NCI-H2196 treated with DMSO at 0.1 percent for 48 hours (cell line): ENCODE results near the gene BTLA.
"Not testable (repeated sequence)": the region's sequence is repeated elsewhere in the genome, so short reads cannot be mapped to it uniquely, and the experiment has no call there.

Experiments
- DNase-seq: peaks from one replicate; lab custom pipeline; 2025; ENCODE audit not compliant: unreplicated experiment; lab: John Stamatoyannopoulos, UW

Gene BTLA

DNA sequence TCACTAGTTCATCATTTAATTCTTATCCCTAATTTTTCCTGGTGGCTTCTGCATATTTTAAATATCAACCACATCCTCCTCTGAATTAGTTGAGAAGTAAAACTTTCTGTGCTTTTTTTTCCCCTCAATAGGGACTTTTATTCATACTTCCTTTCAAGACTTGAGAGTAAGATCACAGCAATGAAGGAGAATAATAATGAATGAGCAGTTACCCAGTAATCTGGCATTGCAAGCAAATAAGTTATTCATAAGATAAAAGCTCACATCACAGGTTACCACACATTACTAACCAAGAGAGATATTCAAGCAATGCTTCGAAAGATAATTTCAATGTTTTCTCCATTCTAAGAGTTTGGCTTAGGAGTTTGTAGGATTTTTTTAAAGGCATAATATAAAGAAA is 50.3 kb downstream of the BTLA start:
- no peak for DNase-seq

DNA sequence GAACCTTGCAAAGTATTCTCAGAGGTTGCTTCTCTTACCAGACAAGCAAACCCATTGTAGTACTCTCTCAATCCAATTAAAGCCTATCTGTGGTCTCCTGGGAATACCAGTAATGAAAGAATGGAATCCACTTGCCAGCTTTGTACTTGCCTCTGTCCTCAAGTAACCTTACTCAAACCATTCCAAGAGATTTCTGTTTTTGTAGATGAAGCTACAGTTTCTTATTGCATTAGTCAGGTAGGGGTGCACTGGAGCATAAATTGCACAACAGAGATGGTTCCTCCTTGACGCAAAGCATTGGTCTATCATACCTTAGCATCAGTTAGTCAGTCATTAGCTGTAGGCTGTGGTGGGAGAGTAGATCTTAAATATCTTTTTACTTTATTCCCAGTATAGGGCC is 52.9 kb downstream of the BTLA start:
- no peak for DNase-seq

DNA sequence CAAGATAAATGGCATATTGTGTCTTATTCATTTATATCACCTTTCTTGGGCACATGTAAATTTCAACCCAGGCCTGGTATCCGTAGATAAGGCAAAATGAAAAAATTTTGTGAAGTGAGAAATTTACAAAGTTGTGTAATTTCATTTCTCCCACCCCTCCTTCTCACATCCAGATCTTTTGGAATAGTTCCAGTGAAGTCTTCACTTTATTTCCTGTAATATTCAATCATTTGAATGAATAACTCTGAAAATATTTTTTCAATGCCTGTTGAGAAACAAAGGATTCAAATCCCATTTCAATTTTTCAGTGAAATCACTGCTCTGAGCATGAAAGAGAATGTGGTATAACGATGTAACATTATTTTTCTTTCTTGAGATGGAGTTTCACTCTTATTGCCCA is 53.4 kb downstream of the BTLA start:
- DNase-seq = no peak

DNA sequence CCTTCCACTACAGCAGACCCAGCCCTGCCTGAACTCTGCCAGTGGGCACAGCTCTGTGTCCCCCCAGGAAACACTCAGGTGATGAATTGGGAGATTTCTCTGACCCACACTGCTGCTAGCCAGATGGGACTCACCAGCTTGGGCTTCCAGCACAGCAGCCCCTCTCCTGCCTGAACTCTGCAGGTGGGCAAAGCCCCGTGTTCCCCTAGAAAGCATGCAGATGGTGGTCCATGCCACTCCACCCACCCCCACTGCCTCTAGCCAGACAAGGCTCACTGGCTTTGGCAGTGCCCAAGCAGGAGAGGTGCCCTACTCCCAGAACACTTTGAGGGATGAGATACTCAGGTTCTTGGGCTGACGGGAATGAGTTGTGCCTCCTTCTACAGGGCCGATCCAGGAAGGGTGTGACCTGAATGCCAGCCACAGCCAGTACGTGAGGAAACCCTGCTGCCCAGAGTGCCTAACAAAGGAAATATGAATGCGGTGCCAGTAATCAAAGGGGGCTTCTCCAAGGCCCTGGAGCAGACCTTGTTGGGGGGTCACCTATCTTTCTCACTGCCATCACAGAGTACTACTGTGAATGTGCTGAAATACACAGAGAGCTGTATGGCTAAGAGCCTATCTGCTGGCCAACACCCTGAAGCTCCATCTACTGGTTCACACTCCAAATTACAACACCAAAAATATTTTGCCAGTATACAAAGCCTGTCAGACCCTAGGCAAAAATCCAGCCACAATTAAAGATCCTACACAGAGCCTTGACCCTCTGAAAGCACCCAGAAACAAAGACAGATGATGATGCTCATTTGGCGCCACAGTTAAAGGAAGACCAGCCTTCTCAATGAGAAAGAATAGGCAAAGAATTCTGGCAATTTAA is 61.9 kb downstream of the BTLA start:
- no peak for DNase-seq

DNA sequence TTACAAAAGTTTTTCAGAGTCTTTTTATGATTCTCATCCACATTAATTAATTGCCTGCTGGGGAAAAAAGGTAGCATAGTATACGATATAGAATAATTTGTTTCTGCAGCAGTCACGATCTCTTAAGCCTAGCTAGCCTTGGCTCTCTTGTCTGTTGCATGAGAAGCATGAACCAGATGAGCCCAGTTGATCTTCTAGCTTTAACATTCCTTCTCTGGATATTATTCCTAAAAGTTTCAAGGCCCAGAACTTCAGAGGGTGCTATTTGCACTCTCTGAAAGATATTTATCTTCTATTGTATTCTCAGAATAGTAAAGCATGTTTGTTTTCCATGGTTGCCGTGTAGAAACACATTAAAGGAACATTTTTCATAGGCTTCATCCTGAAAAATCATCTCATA is 69.3 kb downstream of the BTLA start:
- no peak for DNase-seq

DNA sequence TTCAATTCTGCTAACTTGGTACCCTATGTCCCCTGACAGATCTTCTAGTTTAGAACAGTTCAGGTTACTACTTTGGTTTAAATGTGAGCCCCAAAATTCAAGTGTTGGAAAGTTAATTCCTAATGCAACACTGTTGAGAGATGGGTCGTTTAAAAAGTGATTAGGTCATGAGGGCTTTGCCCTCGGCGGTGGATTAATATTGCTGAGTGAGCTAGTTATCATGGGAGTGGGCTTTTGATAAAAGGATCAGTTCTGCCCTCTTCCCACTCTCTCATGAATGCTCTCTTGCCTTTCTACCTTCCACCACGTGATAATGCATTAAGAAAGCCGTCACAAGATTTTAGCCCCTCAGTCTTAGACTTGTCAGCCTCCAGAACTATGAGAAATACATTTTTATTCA is 72.1 kb downstream of the BTLA start:
- no peak for DNase-seq

DNA sequence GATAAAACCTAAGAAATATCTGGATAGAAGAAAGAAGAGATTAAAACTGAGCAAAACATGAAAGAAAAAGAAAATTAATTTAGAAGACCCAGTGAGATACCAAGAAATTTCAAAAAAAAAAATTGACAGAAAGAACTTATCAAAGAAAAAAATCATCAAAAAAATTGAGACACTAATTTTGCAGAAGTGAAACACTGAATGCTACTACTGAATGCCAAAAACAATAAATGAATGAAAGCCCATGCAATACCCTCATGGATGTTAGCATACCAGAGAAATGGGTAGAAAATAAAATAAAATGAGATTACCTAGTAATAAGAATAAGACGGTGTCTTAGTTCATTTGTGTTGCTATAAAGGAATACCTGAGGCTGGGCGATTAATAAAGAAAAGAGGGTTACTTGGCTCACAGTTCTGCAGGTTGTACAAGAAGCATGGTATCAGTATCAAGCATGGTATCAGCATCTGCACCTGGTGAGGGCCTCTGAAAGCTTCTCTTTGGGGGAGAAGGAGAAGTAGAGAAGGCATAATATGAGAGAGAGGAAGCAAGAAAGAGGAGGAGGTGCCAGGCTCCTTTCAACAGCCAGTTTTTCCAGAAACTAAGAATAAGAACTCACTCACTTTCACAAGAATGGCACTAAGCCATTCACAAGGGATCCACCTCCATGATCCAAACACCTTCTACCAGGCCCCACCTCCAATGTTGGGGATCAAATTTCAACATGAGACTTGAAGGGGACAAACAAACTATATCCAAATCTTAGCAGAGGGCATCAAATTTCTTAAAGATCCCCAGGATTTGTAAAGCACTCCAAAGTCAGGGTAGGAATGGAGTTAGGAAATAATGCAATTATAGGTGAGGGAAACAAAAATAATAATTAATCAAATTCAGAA is 73.2 kb downstream of the BTLA start:
- DNase-seq = no peak

DNA sequence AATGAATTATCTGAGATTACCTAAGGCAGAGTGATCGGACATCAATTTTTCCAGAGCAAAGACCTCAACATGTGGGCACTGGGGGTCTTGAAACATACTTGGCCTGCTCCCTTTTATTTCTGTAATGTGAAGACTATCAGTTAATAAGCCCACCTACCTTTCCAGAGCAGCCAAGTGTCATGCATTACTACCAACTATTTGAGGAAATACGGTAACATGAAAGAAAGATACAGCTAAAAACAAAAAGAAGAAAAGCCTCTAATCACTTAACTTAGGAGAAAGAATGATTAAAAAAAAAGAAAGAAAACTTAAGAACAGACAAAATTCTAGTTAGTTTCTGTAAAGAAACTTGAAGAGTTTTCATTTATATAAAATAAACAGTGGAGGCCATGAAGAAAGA is 73.9 kb downstream of the BTLA start:
- DNase-seq = no peak

DNA sequence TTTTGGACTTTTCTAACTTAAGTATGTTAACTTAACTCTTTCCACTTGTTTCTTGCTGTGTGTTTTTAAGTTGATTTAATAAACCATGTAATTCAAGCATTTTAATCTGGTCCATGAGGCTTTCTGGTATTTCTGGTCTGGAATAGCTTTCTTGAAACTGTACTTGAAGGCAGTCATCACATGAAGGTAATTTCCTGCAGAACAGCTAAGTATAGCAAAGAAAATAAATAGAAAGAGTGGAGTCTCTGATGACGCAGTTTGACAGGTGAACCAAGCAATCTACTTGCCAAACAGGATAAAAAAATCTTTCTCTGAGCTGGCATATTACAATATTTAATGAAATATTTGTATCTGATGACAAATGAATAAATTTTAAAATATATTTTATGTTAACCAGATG is 74.9 kb downstream of the BTLA start:
- DNase-seq = no peak

DNA sequence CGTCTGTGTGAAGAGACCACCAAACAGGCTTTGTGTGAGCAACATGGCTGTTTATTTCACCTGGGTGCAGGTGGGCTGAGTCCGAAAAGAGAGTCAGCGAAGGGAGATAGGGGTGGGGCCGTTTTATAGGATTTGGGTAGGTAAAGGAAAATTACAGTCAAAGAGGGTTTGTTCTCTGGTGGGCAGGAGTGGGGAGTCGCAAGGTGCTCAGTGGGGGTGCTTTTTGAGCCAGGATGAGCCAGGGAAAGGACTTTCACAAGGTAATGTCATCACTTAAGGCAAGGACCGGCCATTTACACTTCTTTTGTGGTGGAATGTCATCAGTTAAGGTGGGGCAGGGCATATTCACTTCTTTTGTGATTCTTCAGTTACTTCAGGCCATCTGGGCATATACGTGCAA is 76.4 kb downstream of the BTLA start:
- DNase-seq = not testable (repeated sequence)

DNA sequence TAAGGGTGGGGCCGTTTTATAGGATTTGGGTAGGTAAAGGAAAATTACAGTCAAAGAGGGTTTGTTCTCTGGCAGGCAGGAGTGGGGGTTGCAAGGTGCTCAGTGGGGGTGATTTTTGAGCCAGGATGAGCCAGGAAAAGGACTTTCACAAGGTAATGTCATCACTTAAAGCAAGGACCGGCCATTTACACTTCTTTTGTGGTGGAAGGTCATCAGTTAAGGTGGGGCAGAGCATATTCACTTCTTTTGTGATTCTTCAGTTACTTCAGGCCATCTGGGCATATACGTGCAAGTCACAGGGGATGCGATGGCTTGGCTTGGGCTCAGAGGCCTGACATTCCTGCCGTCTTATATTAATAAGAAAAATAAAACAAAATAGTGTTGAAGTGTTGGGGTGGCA is 80.7 kb downstream of the BTLA start:
- not testable (repeated sequence) for DNase-seq

DNA sequence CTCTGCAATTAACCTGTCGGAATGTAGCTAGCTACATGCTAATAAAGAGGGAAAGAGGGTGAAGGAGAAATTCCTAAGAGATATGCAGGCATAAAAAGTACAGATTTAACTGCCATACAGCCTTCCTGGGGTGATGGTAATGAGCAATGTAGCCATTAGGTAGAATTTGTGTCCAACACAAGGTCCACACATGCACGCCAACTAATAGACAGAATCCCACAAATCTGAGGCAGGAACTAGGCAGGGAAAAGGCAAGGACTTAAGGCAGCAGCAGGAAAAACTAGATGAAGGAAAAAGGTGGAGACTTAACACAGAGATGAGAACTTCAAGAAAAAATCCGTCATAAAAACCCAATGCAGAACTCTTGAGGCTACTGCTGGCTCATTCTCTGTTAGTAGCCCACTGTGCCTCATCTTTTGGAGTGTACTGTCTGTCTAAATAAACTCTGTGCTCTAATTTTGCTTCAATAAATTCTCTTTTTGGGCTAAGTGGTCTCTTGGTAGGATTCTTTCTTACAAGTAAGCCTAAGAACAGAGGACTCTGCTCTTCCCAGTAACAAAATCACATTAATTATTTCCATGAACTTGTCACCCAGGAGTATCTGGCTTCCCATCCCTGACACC is 81.5 kb downstream of the BTLA start:
- no peak for DNase-seq

DNA sequence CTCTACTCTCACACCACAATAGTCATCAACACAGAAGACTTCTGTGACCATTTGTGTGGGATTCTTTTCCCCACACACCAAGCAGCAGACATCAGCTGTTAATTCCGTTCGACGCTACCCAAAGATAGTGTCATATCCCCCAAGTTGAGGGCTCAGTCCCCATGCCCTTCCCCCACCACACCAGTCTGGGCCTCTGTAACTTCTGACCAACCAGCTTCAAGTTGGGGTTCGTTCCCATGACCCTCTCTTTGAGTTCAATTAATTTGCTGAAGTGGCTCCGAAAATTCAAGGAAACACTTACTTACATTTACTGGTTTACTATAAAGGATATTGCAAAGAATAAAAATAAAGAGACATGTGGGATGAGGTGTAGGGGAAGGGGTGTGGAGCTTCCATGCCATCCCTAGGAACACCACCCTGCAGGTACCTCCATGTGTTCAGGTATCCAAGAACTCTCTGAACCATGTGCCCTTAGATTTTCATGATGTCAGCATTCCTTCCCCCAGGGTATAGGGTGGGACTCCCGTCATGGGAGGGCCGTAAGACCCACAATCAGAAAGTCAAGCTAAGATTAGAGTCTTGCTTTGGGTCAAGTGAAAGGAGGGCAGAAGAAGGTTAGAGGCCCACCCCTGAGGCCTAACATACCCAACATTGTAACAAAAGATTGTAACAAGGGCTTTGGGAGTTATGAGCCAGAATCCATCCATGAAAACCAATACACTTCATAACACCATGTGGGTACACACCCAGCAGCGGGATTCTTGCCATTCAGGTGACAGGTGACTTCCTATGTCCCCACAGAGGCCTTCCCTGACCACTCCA is 82.7 kb downstream of the BTLA start:
- DNase-seq = no peak

DNA sequence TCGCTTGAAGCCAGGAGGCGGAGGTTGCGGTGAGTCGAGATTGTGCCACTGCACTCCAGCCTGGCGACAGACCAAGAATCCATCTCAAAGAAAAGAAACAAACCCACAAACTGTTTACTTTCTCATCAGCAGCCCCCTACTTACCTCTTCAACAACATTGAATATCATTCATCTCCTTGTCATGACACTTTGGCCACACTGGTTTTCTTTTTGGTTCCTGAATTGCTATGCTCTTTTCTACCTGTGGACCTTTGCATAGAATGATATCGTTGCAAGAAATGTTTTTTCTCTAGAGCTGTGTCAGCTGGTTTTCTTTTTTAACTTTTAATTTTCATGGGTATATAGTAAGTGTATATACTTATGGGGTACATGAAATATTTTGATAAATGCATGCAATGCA is 83.9 kb downstream of the BTLA start:
- DNase-seq = no peak
